GM08714 (cell line): ENCODE data around the gene FGF4.

Experiments
- H3K4me3 ChIP-seq: fragments of 200-500 bp; sonication (Bioruptor generic); 2 replicates; pipeline ENCODE4 v1.5.1; 2014; ENCODE audit warnings: mild to moderate bottlenecking, low read length, inconsistent platforms
- ZNF274 ChIP-seq: IDR thresholded peaks from 2 replicates; pipeline ENCODE4 v1.6.1; 2012; ENCODE audit warnings: mild to moderate bottlenecking, low read depth, low read length

Gene FGF4

DNA sequence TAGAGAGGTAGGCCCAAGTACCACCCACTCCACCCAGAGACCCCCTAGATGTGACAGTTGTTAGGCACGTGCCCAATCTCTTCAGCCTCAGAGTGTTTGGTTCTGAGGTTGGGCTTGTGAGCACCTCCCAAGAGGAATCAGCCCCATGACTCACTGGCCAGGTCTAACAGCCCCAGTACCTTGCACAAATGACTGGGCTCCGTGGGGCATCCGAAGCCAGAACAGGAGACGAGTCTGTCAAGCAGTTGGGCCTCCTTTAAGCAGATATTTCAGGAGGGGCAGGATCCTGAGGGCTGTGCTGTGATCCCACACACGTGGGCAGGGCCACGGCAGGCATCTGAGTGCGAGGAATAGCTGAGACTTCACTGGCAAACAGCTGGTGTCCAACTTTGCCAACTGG, 42.2 kb downstream of the FGF4 start:
- no peak for TF ChIP-seq ZNF274
- no peak overlapping the region for H3K4me3 ChIP-seq

GRCh38 chr11:69731110-69731509, 44.0 kb downstream of the FGF4 start:
- TF ChIP-seq ZNF274: no peak

GRCh38 chr11:69730500-69730899, 44.6 kb downstream of the FGF4 start:
- H3K4me3 ChIP-seq: no peak overlapping the region
- TF ChIP-seq ZNF274: no peak

More at GRCh38 chr11:69731110-69731509, 44.0 kb downstream of the FGF4 start:
- no peak overlapping the region for H3K4me3 ChIP-seq

- no peak overlapping the region for H3K4me3 ChIP-seq
- TF ChIP-seq ZNF274: no peak
These were observed 45.9 kb downstream of the FGF4 start for GRCh38 chr11:69729252-69729651.

DNA sequence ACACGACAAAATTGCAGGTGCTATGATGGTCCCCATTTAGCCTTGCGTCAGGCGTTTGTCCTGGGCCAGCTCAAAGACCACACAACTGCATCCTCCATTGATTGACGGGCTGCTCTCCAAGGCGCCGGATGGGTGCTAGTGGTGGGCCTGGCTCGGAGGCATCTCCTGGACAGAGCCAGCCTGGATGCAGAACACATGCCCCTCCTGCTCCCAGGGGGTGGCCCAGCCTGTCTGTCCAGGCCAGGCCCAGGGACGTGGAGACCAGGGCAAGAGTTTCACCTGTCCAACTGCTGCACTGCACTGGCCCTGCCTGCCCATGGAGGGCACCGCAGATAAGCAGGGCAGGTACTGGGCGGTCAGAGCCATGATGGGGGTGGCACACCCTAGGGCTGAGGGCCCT, 47.9 kb downstream of the FGF4 start:
- H3K4me3 ChIP-seq: no peak overlapping the region
- no peak for TF ChIP-seq ZNF274

- TF ChIP-seq ZNF274: no peak
These were observed 48.7 kb downstream of the FGF4 start for GRCh38 chr11:69726481-69726880.

GRCh38 chr11:69726019-69726418, 49.1 kb downstream of the FGF4 start:
- TF ChIP-seq ZNF274: no peak

More at GRCh38 chr11:69726481-69726880, 48.7 kb downstream of the FGF4 start:
- H3K4me3 ChIP-seq: no peak overlapping the region

DNA sequence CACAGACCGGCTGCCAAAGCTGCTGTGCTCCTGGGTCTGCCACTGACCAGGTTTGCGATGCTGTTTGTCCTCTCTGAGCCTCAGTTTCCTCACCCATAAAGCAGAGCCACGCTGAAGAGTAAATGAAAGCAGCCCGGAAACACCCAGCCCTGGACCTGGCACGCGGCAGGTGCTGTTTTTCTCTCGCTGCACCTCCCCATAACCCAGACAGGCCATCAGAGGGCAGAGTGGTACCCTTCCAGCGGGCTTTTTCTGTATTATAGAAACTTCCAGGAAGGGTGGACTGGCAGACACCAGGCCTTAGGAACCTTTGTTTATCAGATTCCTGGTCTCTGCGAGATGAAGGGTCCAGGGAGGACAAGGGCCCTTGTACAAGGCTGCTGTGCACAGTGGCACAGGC, 53.4 kb downstream of the FGF4 start:
- H3K4me3 ChIP-seq: no peak overlapping the region
- no peak for TF ChIP-seq ZNF274

More at GRCh38 chr11:69726019-69726418, 49.1 kb downstream of the FGF4 start:
- no peak overlapping the region for H3K4me3 ChIP-seq

DNA sequence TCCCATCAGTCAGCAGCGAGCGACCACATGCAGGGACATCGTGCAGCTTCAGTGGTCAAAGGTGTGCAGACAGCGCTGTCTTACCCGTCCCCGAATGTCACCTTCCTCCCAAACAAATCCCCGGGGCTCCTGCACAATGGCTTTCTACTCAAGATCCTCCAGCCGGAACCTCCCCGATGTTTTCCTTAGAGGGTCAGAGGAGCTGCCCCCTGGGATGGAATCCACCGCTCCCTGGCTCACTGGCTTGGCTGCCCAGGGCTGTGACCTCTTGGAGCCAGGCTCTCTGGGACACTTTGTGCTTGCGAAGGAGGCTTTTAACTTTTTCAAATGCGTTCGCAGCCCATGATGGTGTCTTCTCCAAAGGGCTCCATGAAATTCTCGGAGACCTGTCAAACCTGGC, 54.0 kb downstream of the FGF4 start:
- no peak for TF ChIP-seq ZNF274
- no peak overlapping the region for H3K4me3 ChIP-seq
